ENCODE measurements around the gene RPUSD4.
"Not testable (repeated sequence)": the region's sequence is repeated elsewhere in the genome, so short reads cannot be mapped to it uniquely, and the experiment has no call there.

The RPUSD4 gene

GRCh38 chr11:126211236-126212088 is at the start of gene RPUSD4, which contains the start of gene FAM118B:
Gene RPUSD4, minus strand, starts transcription at chr11:126211650. Its CDS starts 12 bp downstream, at chr11:126211638.
Gene FAM118B, plus strand, starts transcription at chr11:126211782. Its CDS starts 23,220 bp downstream, at chr11:126235002.
- peak; percentile 96 for DNase-seq (ENCODE audit: low read depth)

- peak; percentile 38 for DNase-seq (ENCODE audit: low read depth)
These were observed 46.3 kb upstream of the RPUSD4 start for GRCh38 chr11:126257764-126258163.

GRCh38 chr11:126257144-126257543 is 45.7 kb upstream of the RPUSD4 start:
- DNase-seq (ENCODE audit: low read depth) = no peak

- DNase-seq (ENCODE audit: low read depth) = no peak
These were observed 44.8 kb upstream of the RPUSD4 start for GRCh38 chr11:126256216-126256615.

GRCh38 chr11:126255507-126255906 is 44.1 kb upstream of the RPUSD4 start:
- DNase-seq (ENCODE audit: low read depth) = not testable (repeated sequence)

GRCh38 chr11:126254819-126255218 is 43.4 kb upstream of the RPUSD4 start:
- DNase-seq (ENCODE audit: low read depth) = no peak

GRCh38 chr11:126253265-126253664 is 41.8 kb upstream of the RPUSD4 start:
- no peak for DNase-seq (ENCODE audit: low read depth)

- DNase-seq (ENCODE audit: low read depth) = no peak
These were observed 35.2 kb upstream of the RPUSD4 start for GRCh38 chr11:126246636-126247035.

- no peak for DNase-seq (ENCODE audit: low read depth)
These were observed 21.9 kb upstream of the RPUSD4 start for GRCh38 chr11:126233391-126233790.

GRCh38 chr11:126232683-126233082 is 21.2 kb upstream of the RPUSD4 start:
- no peak for DNase-seq (ENCODE audit: low read depth)

GRCh38 chr11:126231725-126232459 is 20.4 kb upstream of the RPUSD4 start:
- DNase-seq (ENCODE audit: low read depth) = peak; percentile 27

- peak; percentile 31 for DNase-seq (ENCODE audit: low read depth)
These were observed 18.5 kb upstream of the RPUSD4 start for GRCh38 chr11:126229858-126230540.

GRCh38 chr11:126226334-126227084 is 15.1 kb upstream of the RPUSD4 start:
- DNase-seq (ENCODE audit: low read depth) = no peak

- DNase-seq (ENCODE audit: low read depth) = no peak
These were observed 13.8 kb upstream of the RPUSD4 start for GRCh38 chr11:126225295-126225665.

- DNase-seq (ENCODE audit: low read depth) = no peak
These were observed 13.3 kb upstream of the RPUSD4 start for GRCh38 chr11:126224647-126225294.

- no peak for DNase-seq (ENCODE audit: low read depth)
These were observed 8.1 kb upstream of the RPUSD4 start for GRCh38 chr11:126219547-126219946.

- DNase-seq (ENCODE audit: low read depth) = no peak
These were observed 6.0 kb upstream of the RPUSD4 start for GRCh38 chr11:126217491-126217890.

GRCh38 chr11:126216526-126217305 is 5.3 kb upstream of the RPUSD4 start:
- no peak for DNase-seq (ENCODE audit: low read depth)

- DNase-seq (ENCODE audit: low read depth) = no peak
These were observed 3.4 kb upstream of the RPUSD4 start for GRCh38 chr11:126214841-126215240.

- DNase-seq (ENCODE audit: low read depth) = no peak
These were observed 3.0 kb upstream of the RPUSD4 start for GRCh38 chr11:126214441-126214840.

Measured in fibroblast of gingiva (primary cell).